Mononuclear cell (primary cell): ENCODE results near the gene POLR2J2. TPM values are rescaled to one million over a fixed set of nuclear protein-coding genes. Genes with fewer than 3 reads are reported as not detected.
"Not testable (repeated sequence)": the region's sequence is repeated elsewhere in the genome, so short reads cannot be mapped to it uniquely, and the experiment has no call there.

ENCODE experiments used
- H3K27me3 ChIP-seq: 2 replicates; pipeline ENCODE4 v1.6.0; 2011; ENCODE audit warnings: low read length, control low read depth; ENCODE audit not compliant: insufficient read depth
- H3K4me1 ChIP-seq: 2 replicates; pipeline ENCODE4 v1.5.1; 2011; ENCODE audit warnings: mild to moderate bottlenecking, low read length, control low read depth; ENCODE audit not compliant: insufficient read depth
- H3K4me3 ChIP-seq: 2 replicates; pipeline ENCODE4 v1.5.1; 2011; ENCODE audit warnings: mild to moderate bottlenecking, low read length, moderate library complexity
- H3K9me3 ChIP-seq: 2 replicates; pipeline ENCODE4 v1.5.1; 2011; ENCODE audit warnings: low read depth, mild to moderate bottlenecking, control low read depth, low read length
- total RNA-seq: library from RNA; depleted of rRNA; stranded (reverse); fragments of >200 nt; gene quantifications from one replicate; pipeline ENCODE4 v1.2.3, GENCODE V29; 2012

Gene POLR2J2
- total RNA-seq, 1 donor: 7.9 TPM

DNA sequence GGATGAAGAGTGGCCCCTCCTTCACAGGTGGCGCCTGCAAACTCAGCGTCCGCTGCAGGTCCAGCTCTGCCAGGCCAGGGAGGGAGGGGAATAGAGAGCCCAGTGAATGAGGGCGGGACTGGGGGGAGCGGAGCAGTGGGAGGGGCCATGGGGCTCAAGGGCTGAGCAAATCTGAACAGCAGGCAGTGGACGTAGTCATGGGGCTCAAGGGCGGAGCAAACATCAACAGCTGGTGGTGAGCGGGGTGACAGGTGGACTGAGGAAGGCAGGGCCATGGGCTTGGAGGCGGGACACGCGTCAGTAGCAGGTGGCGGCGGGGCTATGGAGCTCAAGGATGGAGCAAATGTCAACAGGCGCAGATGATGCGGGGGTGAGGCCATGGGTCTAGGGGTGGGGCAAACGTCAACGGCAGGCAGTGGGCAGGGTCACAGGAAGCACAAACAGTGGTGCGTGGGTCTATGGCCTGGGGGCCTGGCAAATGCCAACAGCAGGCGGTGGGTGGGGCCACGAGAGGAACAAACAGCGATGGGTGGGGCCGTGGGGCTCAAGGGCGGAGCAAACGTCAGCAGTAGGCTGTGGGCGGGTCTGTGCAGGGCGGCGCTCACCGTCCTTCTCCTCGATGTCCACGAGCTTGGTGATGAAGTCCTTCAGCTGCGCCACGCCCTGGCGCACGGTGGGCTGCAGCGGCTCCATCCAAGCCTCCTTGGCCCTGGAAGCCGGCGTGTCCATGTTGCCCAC lies 17.0 kb upstream of the POLR2J2 start:
- H3K4me1 ChIP-seq, H3K4me3 ChIP-seq, H3K27me3 ChIP-seq, H3K9me3 ChIP-seq: not testable (repeated sequence)

DNA sequence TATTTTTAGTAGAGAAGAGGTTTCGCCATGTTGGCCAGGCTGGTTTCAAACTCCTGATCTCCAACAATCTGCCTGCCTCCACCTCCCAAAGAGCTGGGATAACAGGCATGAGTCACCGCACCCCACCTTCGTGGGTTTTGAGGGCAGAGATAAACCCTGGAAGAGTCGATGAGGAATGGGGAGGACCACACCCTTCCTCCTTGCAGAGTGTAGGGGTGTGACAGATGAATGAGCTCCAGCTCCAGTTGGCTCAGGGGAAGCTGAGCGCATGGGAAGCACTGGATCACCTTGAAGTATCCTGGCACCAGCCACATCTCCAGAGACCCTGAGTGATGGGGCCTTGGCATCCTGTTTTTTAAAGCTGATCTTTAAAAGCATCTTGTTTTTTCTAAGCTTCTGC lies 11.1 kb upstream of the POLR2J2 start:
- not testable (repeated sequence) for H3K9me3 ChIP-seq, H3K4me3 ChIP-seq, H3K4me1 ChIP-seq, H3K27me3 ChIP-seq

DNA sequence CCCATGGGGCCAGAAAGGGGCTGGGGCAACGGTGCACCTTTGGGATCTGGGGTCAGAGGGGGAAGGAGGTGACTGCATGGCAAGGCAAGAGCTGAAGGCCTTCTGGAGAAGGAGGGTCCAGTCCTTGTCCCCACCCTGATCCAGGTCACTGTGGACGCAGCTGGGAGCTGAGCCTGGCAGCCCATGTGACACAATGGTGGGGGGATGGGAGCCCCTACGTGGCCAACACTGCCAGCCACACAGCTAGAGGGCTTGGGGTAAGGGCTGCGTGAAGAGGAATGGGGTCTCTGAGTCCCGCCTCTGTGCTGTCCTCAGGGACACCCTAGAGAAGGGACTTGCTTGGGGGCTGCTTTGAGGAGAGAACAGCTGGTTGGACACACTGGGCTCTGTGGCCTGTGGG lies 9.3 kb upstream of the POLR2J2 start:
- H3K4me1 ChIP-seq, H3K4me3 ChIP-seq, H3K9me3 ChIP-seq, H3K27me3 ChIP-seq: not testable (repeated sequence)

DNA sequence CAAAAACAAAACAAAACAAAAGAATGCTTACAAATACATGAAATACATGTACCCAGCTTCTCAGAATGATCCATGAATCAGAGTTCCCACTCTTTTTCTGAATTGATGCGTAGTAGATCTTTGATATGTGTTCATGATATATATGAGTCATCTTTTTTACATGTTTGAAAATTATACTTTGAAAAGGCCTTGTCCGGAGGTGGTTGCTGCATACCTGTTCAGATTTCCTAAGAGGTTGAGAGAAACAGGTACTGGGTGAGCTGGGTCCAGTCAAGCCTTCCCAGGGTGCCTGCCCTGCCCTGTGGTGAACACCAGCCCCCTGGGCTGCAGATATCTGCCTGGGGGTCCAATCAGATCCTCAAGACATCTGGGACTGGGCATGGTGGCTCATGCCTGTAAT lies 4.1 kb upstream of the POLR2J2 start:
- H3K4me3 ChIP-seq, H3K4me1 ChIP-seq, H3K27me3 ChIP-seq, H3K9me3 ChIP-seq: not testable (repeated sequence)

DNA sequence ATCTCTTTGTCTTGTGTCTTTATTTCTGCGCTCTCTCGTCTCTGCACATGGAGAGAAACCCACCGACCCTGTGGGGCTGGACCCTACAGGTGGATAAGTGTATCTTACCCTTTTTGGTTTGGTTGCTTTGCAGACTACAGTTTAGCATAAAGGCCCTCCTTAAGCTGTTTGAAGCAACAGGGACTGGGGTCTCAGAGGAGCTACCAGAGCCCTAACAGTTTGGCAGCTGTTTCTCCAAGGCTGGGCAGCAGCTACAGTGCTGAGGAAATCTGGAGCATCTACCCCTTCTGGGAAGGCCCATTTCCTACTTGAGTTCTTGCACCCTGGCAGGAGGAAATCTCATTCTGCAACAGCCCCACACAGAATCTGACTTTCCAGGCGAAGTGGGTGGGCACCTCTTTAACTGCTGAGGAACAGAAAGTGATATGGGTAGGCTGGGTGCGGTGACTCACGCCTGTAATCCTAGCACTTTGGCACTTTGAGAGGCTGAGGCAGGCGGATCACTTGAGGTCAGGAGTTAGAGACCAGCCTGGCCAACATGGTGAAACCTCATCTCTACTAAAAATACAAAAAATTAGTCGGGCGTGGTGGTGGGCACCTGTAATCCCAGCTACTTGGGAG lies 2.1 kb upstream of the POLR2J2 start:
- not testable (repeated sequence) for H3K4me3 ChIP-seq, H3K9me3 ChIP-seq, H3K4me1 ChIP-seq, H3K27me3 ChIP-seq

DNA sequence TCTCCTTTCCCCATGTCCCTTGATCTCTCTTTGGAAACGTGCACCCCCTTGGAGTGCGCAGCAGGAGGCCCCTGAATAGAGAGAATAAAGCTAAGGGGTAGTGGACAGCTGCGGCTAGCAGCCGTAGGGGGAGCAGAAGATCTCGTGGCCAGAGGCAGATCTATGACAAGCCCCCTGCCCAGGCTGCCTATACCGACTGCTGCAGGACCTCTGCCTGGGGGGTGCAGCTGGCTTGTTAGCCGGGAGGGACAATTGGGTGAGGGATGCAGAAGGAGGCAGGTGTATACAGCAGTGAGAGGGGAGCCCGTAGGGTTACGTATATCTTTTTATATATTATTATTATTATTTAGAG lies 469 bp upstream of the POLR2J2 start:
- not testable (repeated sequence) for H3K9me3 ChIP-seq, H3K4me1 ChIP-seq, H3K4me3 ChIP-seq, H3K27me3 ChIP-seq

DNA sequence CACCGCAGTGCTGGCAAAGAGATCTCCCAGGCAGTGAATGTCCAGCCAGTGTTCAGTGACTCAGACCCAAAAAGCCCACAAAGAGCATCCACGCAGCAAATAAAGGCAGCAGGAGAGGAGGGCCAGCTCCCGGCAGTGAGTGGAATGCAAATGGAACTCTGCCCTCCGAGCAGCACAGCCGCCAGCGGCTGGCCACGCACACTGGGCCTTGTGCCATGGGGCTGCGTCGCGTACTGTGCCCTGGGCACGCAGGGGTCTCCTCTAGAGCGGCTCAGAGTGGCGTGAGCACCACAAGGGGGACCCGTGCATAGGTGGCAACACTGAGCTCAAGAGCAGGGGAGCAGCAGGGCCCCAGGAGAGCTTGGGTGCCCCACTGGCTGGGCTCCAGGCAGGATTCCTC lies 3.9 kb downstream of the POLR2J2 start:
- not testable (repeated sequence) for H3K4me1 ChIP-seq, H3K9me3 ChIP-seq, H3K27me3 ChIP-seq, H3K4me3 ChIP-seq

DNA sequence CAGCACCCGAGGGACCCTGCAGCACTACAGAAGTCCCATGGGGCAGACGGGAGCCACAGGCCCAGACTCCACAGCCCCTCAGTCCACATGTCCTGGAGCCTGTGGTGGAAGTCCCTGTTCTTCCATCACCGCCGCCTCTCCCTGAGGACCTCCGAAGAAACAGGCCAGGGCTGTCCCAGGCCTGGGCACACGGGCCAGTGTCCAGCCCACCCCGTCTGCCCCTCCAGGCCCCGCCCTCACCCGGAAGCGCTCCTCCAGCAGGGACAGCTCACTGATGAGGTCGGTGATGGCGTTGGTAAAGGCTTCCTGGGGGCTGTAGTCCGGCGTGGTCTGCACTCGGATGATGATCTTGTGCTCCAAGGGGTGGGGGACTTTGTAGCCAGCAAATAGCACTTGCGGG lies 4.6 kb downstream of the POLR2J2 start:
- not testable (repeated sequence) for H3K4me1 ChIP-seq, H3K9me3 ChIP-seq, H3K4me3 ChIP-seq, H3K27me3 ChIP-seq

DNA sequence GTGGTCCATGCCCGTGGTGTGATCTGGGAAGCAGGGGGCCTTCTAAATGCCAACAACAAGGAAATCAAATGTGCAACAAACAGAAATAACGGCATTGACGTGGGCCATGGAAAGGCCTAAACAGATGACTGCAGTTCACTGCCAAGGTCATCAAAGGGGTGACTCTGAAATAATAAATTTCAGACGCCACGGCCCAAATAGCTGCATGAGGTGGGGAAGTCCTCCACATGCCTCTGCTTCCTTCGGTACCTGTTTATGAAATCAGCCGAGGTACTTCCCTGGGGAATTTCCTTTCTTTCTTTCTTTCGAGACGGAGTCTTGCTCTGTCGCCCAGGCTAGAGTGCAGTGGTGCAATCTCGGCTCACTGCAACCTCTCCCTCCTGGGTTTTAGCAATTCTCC lies 6.7 kb downstream of the POLR2J2 start:
- not testable (repeated sequence) for H3K27me3 ChIP-seq, H3K4me3 ChIP-seq, H3K4me1 ChIP-seq, H3K9me3 ChIP-seq

DNA sequence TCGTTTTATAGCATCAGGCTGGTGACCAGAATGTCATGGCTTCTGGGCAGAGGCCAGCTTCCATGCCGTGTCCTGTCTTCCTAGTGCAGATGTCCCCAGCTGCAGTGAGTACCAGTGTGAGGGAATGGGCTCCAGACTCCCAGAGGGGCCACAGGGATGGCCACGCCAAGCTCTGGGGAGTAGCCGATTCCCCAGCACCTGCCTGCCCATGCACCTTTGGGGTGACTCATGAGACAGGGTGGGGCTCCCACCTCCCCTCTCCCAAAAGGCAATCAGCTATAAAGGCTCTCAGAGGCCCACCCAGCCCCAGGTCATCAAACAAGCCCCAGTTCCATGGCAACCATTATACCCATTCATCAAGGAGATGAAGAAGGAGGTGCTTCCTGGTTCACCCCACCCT lies 21.5 kb downstream of the POLR2J2 start, which contains the start of gene SPDYE2B:
SPDYE2B (plus strand) TSS at position 396 of the 400 bp plus-strand sequence. CDS start 2,030 bp downstream, outside the sequence.
- not testable (repeated sequence) for H3K4me1 ChIP-seq, H3K9me3 ChIP-seq, H3K27me3 ChIP-seq, H3K4me3 ChIP-seq

DNA sequence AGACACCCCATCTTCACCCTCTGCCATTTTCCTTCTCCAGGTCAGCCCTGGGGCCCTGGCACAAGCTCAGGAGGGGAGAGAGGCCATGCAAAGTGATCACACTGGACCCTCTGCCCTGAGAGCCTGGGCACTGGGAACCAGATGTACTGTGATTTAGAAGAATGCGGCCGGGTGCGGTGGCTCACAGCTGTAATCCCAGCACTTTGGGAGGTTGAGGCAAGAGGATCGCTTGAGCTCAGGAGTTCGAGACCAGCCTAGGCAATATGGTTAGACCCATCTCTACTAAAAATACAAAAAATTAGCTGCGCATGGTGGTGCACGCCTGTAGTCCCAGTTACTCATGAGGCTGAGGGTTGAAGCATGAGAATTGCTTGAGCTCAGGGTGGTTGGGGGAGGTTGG lies 23.6 kb downstream of the POLR2J2 start:
- not testable (repeated sequence) for H3K4me1 ChIP-seq, H3K9me3 ChIP-seq, H3K27me3 ChIP-seq, H3K4me3 ChIP-seq

DNA sequence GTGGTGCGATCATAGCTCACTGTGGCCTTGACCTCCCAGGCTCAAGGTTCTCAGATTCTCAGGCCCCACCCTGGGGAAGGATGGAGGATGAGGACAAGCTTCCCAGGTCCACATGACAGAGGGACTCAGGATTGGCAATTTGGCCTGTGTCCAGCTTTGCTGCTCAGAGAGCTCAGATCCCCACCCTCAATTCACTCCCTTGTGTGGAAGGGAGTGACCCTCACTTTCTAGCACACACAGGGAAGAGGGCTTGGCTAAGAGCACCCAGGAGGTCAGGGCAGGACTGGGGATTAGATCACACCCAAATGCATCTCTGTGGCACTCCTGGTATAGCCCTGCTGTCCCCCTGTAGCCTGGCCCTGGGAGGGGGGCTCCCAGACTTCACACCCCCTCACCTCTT lies 28.1 kb downstream of the POLR2J2 start:
- not testable (repeated sequence) for H3K4me1 ChIP-seq, H3K27me3 ChIP-seq, H3K4me3 ChIP-seq, H3K9me3 ChIP-seq

DNA sequence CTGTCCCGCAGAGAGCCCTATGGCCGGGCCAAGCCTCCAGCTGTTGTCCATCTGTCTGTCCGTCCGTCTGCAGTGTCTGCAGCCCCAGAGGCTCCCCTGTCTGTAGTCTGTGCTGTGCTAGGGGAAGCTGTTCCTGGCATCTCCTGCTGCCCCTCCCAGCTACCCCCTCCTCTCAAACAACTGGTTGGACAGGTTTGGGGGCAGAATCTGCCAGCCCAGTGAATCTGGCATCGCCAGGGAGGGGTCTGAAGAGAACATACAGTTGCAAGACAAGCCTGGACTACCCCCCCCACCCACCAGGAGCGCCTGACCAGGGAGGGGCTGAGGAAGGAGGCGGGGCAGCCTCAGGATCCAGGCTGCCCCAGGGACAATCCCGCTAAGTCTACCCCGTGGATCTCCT lies 28.8 kb downstream of the POLR2J2 start, which contains the start of gene UPK3BL1:
UPK3BL1 (minus strand) TSS at position 101 of the 400 bp plus-strand sequence; CDS start at position 51, 50 bp downstream.
- H3K4me1 ChIP-seq, H3K27me3 ChIP-seq, H3K4me3 ChIP-seq, H3K9me3 ChIP-seq: not testable (repeated sequence)

DNA sequence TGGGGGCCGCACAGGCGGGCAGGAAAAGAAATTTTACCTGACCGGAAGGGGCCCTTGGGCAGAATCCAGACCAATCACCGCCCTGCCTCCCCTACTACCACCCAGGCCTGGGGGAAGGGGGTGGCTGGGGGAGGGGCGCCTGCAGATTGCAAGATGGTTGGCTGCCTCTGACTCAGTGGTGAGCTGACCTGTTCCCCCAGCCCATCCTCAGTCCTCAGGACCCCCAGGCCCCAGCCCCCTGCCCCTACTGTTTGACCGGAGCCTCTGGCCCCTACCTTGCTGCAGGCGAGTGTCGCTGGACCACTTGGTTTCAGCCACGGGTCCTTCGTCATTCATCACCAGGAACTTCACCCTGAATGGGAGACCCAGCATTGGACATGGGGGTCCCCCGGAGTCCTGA lies 32.6 kb downstream of the POLR2J2 start:
- H3K4me3 ChIP-seq: not testable (repeated sequence)

DNA sequence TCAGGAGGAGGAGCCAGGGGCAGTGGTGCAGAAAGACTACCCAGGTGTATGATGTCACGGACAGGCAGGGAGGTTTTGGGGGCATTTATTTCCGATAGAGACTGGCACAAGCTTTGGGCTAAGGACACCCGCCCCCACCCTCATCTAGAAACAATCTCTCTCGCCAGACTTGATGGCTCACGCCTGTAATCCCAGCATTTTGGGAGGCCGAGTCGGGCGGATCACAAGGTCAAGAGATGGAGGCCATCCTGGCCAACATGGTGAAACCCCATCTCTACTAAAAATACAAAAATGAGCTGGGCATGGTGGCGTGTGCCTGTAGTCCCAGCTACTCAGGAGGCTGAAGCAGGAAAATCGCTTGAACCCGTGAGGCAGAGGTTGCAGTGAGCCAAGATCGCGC lies 34.5 kb downstream of the POLR2J2 start:
- H3K27me3 ChIP-seq, H3K4me1 ChIP-seq, H3K4me3 ChIP-seq, H3K9me3 ChIP-seq: not testable (repeated sequence)

More for the DNA sequence above, 32.6 kb downstream of the POLR2J2 start:
- not testable (repeated sequence) for H3K4me1 ChIP-seq, H3K9me3 ChIP-seq, H3K27me3 ChIP-seq

DNA sequence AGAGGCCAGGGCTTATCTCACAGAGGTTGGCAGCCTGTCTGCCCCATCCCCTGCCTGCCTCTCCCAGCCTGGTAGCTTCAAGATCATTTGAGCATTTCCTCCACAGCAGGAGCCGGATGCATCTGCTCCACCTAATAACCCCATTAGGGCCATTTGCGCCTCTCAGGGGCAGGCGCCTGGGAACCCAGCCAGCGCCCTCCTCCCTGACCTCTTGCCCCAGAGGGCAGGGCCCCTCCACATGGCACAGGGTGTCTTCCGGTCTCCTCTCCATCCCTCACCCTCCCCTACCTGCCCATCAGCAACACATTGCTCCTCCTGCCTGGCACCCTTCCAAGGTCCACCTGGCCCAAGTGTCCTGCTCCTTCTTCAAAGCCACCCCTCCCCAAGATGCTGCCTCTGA lies 36.1 kb downstream of the POLR2J2 start:
- not testable (repeated sequence) for H3K4me3 ChIP-seq, H3K4me1 ChIP-seq, H3K9me3 ChIP-seq, H3K27me3 ChIP-seq
